Stimulated activated naive CD8-positive, alpha-beta T cell treated with anti-CD3 and anti-CD28 coated beads, Interleukin-15, amount 100 ng/mL, for 72 hours (primary cell): ENCODE measurements around the gene OR51E2.
"Not testable (repeated sequence)": the region's sequence is repeated elsewhere in the genome, so short reads cannot be mapped to it uniquely, and the experiment has no call there.

Experiments
- ATAC-seq: fragments of 150-1000 bp; cut with Tn5 transposase; 2 replicates; pipeline ENCODE4 v1.10.0; 2021; ENCODE audit warnings: mild to moderate bottlenecking, moderate library complexity
- DNase-seq, 2 donors: peaks; one replicate each; pipeline ENCODE4 v3.0.0; 2021 to 2022
- H3K27ac Mint-ChIP-seq, 2 donors: one replicate each; pipeline ENCODE4 v1.8.0; 2022; ENCODE audit warnings: mild to moderate bottlenecking in 2 of 2, mixed read lengths in 2 of 2, moderate library complexity in 2 of 2
- H3K27me3 Mint-ChIP-seq: one replicate; pipeline ENCODE4 v1.8.0; 2022; ENCODE audit warnings: mixed read lengths
- H3K4me1 Mint-ChIP-seq: one replicate; pipeline ENCODE4 v1.8.0; 2022; ENCODE audit warnings: mild to moderate bottlenecking, mixed read lengths
- H3K4me3 Mint-ChIP-seq, 2 donors: one replicate each; pipeline ENCODE4 v1.8.0; 2022; ENCODE audit warnings: mild to moderate bottlenecking in 2 of 2, mixed read lengths in 2 of 2, moderate library complexity in 1 of 2
- H3K9me3 Mint-ChIP-seq, 2 donors: one replicate each; pipeline ENCODE4 v1.8.0; 2022; ENCODE audit warnings: mixed read lengths in 2 of 2

OR51E2 gene

GRCh38 chr11:4697585-4697984 is at the start of gene OR51E2:
Gene OR51E2 (minus strand): TSS chr11:4697853. CDS start chr11:4682711, 15,142 bp downstream.
- no peaks in the 10 kb centered on the region for H3K4me1 Mint-ChIP-seq

GRCh38 chr11:4740735-4741134 is 43.1 kb upstream of the OR51E2 start:
- no peak overlapping the region for H3K27ac Mint-ChIP-seq
- no peak overlapping the region for H3K4me3 Mint-ChIP-seq
- no peaks in the 10 kb centered on the region for H3K4me1 Mint-ChIP-seq
- ATAC-seq (no peak), DNase-seq (no peak)
- H3K9me3 Mint-ChIP-seq: no peaks in the 10 kb centered on the region
- H3K27me3 Mint-ChIP-seq: peaks cover 15% of the 10 kb centered on the region

More at GRCh38 chr11:4697585-4697984, at the start of gene OR51E2:
- no peak for ATAC-seq
- Mint-ChIP-seq H3K27ac (no peak within 1 kb of the TSS), H3K4me3 (no peak within 1 kb of the TSS), H3K27me3 (no peaks in the 10 kb centered on the region), H3K9me3 (no peaks in the 10 kb centered on the region)
- DNase-seq: no peak

- H3K27me3 Mint-ChIP-seq: no peaks in the 10 kb centered on the region
- DNase-seq (no peak), ATAC-seq (no peak)
These were observed 29.5 kb upstream of the OR51E2 start for GRCh38 chr11:4727171-4727570.

GRCh38 chr11:4722616-4723534 is 25.2 kb upstream of the OR51E2 start:
- H3K27ac Mint-ChIP-seq, ATAC-seq, DNase-seq, H3K4me3 Mint-ChIP-seq, H3K27me3 Mint-ChIP-seq, H3K4me1 Mint-ChIP-seq, H3K9me3 Mint-ChIP-seq: not testable (repeated sequence)

More at GRCh38 chr11:4727171-4727570, 29.5 kb upstream of the OR51E2 start:
- no peak overlapping the region for H3K4me3 Mint-ChIP-seq
- no peak overlapping the region for H3K27ac Mint-ChIP-seq
- no peaks in the 10 kb centered on the region for H3K9me3 Mint-ChIP-seq
- H3K4me1 Mint-ChIP-seq: no peaks in the 10 kb centered on the region

GRCh38 chr11:4714300-4714699 is 16.6 kb upstream of the OR51E2 start:
- H3K27me3 Mint-ChIP-seq: peaks cover 21% of the 10 kb centered on the region
- H3K9me3 Mint-ChIP-seq: no peaks in the 10 kb centered on the region
- DNase-seq: no peak
- no peak overlapping the region for H3K27ac Mint-ChIP-seq
- H3K4me1 Mint-ChIP-seq: no peaks in the 10 kb centered on the region
- H3K4me3 Mint-ChIP-seq: no peak overlapping the region
- no peak for ATAC-seq

GRCh38 chr11:4713241-4713640 is 15.6 kb upstream of the OR51E2 start:
- Mint-ChIP-seq H3K27ac (no peak overlapping the region), H3K27me3 (peaks cover 12% of the 10 kb centered on the region), H3K4me3 (no peak overlapping the region), H3K4me1 (no peaks in the 10 kb centered on the region), H3K9me3 (no peaks in the 10 kb centered on the region)
- no peak for DNase-seq
- ATAC-seq: no peak

- DNase-seq (no peak), ATAC-seq (no peak)
- Mint-ChIP-seq H3K4me1 (no peaks in the 10 kb centered on the region), H3K4me3 (no peak overlapping the region), H3K9me3 (no peaks in the 10 kb centered on the region), H3K27ac (no peak overlapping the region), H3K27me3 (peaks cover 4% of the 10 kb centered on the region)
These were observed 7.2 kb upstream of the OR51E2 start for GRCh38 chr11:4704790-4705334.

- H3K4me1 Mint-ChIP-seq: no peaks in the 10 kb centered on the region
- DNase-seq (no peak), ATAC-seq (no peak)
- no peak within 1 kb of the TSS for H3K27ac Mint-ChIP-seq
- H3K9me3 Mint-ChIP-seq: no peaks in the 10 kb centered on the region
- no peak within 1 kb of the TSS for H3K4me3 Mint-ChIP-seq
- H3K27me3 Mint-ChIP-seq: no peaks in the 10 kb centered on the region
These were observed 6.6 kb upstream of the OR51E2 start, which contains the start of gene MMP26 for GRCh38 chr11:4704054-4704789. Gene MMP26 (plus strand): TSS chr11:4704784.

GRCh38 chr11:4700436-4700820 is 2.8 kb upstream of the OR51E2 start:
- DNase-seq: no peak
- no peak for ATAC-seq

GRCh38 chr11:4699697-4700435 is 2.2 kb upstream of the OR51E2 start:
- H3K4me3 Mint-ChIP-seq: no peak overlapping the region
- ATAC-seq: no peak
- H3K9me3 Mint-ChIP-seq: no peaks in the 10 kb centered on the region
- no peaks in the 10 kb centered on the region for H3K4me1 Mint-ChIP-seq
- DNase-seq: no peak
- no peak overlapping the region for H3K27ac Mint-ChIP-seq
- no peaks in the 10 kb centered on the region for H3K27me3 Mint-ChIP-seq

More at GRCh38 chr11:4700436-4700820, 2.8 kb upstream of the OR51E2 start:
- H3K4me3 Mint-ChIP-seq: no peak overlapping the region
- no peaks in the 10 kb centered on the region for H3K4me1 Mint-ChIP-seq
- no peaks in the 10 kb centered on the region for H3K9me3 Mint-ChIP-seq
- H3K27me3 Mint-ChIP-seq: no peaks in the 10 kb centered on the region
- no peak overlapping the region for H3K27ac Mint-ChIP-seq

- ATAC-seq (no peak), DNase-seq (no peak)
- Mint-ChIP-seq H3K4me3 (no peak overlapping the region), H3K27ac (no peak overlapping the region), H3K27me3 (no peaks in the 10 kb centered on the region), H3K9me3 (no peaks in the 10 kb centered on the region), H3K4me1 (no peaks in the 10 kb centered on the region)
These were observed 2.2 kb downstream of the OR51E2 start for GRCh38 chr11:4695442-4695841.

- no peak for ATAC-seq
- no peaks in the 10 kb centered on the region for H3K4me1 Mint-ChIP-seq
- H3K27ac Mint-ChIP-seq: no peak overlapping the region
- H3K27me3 Mint-ChIP-seq: peaks cover 7% of the 10 kb centered on the region
- H3K9me3 Mint-ChIP-seq: no peaks in the 10 kb centered on the region
- H3K4me3 Mint-ChIP-seq: no peak overlapping the region
- no peak for DNase-seq
These were observed 12.9 kb downstream of the OR51E2 start for GRCh38 chr11:4684631-4685285.

GRCh38 chr11:4682623-4683419 is 14.8 kb downstream of the OR51E2 start:
- peaks cover 7% of the 10 kb centered on the region for H3K27me3 Mint-ChIP-seq
- H3K4me1 Mint-ChIP-seq: no peaks in the 10 kb centered on the region
- H3K4me3 Mint-ChIP-seq: no peak overlapping the region
- DNase-seq: no peak
- no peaks in the 10 kb centered on the region for H3K9me3 Mint-ChIP-seq
- no peak for ATAC-seq
- no peak overlapping the region for H3K27ac Mint-ChIP-seq

- no peak for DNase-seq
- Mint-ChIP-seq H3K4me1 (no peaks in the 10 kb centered on the region), H3K27ac (no peak overlapping the region), H3K4me3 (no peak overlapping the region), H3K9me3 (no peaks in the 10 kb centered on the region), H3K27me3 (peaks cover 7% of the 10 kb centered on the region)
- no peak for ATAC-seq
These were observed 17.3 kb downstream of the OR51E2 start for GRCh38 chr11:4680341-4680740.
